AG04449 (cell line): ENCODE results near the gene SDF2L1.

Experiments
- CTCF ChIA-PET: fragments of 350-600 bp; formaldehyde crosslinking; extraction: SDS; loops from one replicate; lab custom pipeline; 2021; ENCODE audit warnings: antibody characterized with exemption; lab: Yijun Ruan, JAX
- POLR2A ChIA-PET: fragments of 400-600, 350-600 bp; formaldehyde crosslinking; extraction: SDS; loops from one replicate; lab custom pipeline; 2020; ENCODE audit warnings: antibody characterized with exemption, inconsistent platforms; lab: Yijun Ruan, JAX
- DNase-seq: peaks from one replicate; pipeline ENCODE4 v3.0.0-alpha.2; 2010; ENCODE audit warnings: low read depth, low spot score
- H3K4me3 ChIP-seq: 2 replicates; pipeline ENCODE4 v1.5.1; 2011; ENCODE audit warnings: low read depth, mild to moderate bottlenecking, control low read depth, low read length
- TF ChIP-seq, protein P1 (sequence below): IDR thresholded peaks from one replicate; pipeline ENCODE4 v1.5.1; 2011; ENCODE audit warnings: mild to moderate bottlenecking, moderate library complexity, low read length, control low read depth, inconsistent platforms; ENCODE audit not compliant: insufficient read depth; ENCODE audit errors: missing control alignments

The SDF2L1 gene

DNA sequence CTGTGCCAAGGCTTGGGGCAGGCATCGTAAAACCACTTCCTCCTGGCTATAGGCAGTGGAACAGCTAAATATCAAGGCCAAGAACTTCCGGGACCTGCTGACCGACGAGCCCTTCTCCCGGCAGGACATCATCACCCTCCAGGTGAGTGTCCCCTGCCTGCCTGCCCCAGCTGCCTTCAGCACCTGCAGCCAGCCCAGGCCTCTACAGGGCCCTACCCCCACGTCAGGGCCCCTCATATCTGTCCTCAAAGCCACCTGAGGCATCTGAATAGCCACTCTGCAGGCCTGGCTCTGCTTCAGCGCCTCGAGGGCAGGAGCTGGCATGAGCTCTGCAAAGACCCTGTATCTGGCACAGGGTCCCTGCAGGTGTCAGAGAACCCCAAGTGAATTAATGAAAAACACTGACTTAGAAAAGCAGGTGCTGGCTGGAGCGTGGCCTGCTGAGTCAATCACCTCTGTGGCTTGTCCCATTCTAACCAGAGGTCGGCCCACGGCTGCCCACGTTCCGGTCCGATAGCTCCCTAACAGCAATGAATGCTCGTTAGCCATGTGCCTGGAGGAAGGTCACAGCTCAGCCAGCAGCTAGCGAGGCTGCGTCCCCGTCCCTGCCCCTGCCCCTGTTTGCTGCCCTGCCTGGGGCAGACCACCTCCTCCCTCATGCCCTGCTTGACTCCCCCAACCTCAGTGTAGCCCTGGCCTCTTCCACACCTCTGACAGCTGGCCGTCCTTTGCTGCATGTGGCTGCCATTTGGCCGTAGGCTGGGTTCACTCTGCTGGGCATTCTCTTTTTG is 40.5 kb downstream of the SDF2L1 start:
- ChIA-PET POLR2A (interaction anchor here (0.6 kb wide), 1 partner anchor 16 kb away, joined by 3 read pairs; no protein-coding TSS in a partner anchor), CTCF (no interaction called here)
- TF ChIP-seq, protein P1, sequence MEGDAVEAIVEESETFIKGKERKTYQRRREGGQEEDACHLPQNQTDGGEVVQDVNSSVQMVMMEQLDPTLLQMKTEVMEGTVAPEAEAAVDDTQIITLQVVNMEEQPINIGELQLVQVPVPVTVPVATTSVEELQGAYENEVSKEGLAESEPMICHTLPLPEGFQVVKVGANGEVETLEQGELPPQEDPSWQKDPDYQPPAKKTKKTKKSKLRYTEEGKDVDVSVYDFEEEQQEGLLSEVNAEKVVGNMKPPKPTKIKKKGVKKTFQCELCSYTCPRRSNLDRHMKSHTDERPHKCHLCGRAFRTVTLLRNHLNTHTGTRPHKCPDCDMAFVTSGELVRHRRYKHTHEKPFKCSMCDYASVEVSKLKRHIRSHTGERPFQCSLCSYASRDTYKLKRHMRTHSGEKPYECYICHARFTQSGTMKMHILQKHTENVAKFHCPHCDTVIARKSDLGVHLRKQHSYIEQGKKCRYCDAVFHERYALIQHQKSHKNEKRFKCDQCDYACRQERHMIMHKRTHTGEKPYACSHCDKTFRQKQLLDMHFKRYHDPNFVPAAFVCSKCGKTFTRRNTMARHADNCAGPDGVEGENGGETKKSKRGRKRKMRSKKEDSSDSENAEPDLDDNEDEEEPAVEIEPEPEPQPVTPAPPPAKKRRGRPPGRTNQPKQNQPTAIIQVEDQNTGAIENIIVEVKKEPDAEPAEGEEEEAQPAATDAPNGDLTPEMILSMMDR: no peak
- DNase-seq: no peak
- H3K4me3 ChIP-seq: no peak overlapping the region

DNA sequence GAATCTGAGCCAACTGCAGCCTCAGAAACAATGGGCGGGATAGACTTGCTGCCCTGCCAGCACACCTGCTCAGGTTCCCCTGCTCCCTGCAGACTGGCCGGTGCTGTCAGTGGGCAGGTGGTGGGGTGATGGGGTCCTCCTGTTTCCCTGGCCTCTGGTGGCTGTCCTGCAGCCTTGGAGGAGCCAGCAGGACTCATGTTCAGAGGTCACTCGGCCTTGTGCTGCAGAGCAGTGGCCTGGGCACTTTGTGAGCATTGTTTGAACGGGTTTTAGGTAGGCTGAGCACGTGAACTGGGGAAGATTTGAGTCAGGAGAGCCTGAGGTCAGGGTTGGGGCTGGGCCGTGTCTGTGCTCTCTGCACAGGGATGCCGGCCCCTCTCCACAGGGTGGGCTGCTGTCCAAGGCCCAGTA is 41.3 kb downstream of the SDF2L1 start:
- ChIA-PET CTCF (no interaction called here), POLR2A (no interaction called here)
- TF ChIP-seq, protein P1: no peak
- no peak for DNase-seq
- H3K4me3 ChIP-seq: no peak overlapping the region

- no peak for DNase-seq
- TF ChIP-seq, protein P1: no peak
- ChIA-PET POLR2A (no interaction called here), CTCF (no interaction called here)
- no peak overlapping the region for H3K4me3 ChIP-seq
Observed at GRCh38 chr22:21684492-21685163, 42.5 kb downstream of the SDF2L1 start.

DNA sequence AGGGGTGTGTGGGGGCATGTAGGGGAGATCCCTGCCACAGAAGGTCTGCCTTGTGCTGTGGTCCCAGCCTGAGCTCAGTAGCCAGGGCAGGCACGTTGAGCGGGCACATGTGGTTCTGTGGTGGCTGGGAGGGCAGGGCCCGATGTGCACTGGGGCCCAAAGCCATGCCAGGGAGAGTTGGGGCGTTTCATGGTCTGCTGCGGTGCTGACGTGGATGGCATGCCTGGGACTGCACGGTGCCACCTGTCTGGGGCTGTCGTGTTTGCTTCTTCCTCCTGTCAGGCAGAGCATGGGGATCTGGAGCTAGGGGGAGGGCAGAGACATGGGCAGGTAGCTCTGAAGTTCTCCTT is 43.0 kb downstream of the SDF2L1 start:
- TF ChIP-seq, protein P1: no peak
- DNase-seq: no peak
- ChIA-PET CTCF (no interaction called here), POLR2A (no interaction called here)
- no peak overlapping the region for H3K4me3 ChIP-seq

GRCh38 chr22:21686193-21686608 is 44.1 kb downstream of the SDF2L1 start:
- DNase-seq: no peak
- CTCF ChIA-PET: no interaction called here
- TF ChIP-seq, protein P1: no peak
- H3K4me3 ChIP-seq: no peak overlapping the region
- POLR2A ChIA-PET: no interaction called here

- DNase-seq: no peak
- TF ChIP-seq, protein P1: no peak
- ChIA-PET POLR2A (no interaction called here), CTCF (no interaction called here)
- H3K4me3 ChIP-seq: no peak overlapping the region
Observed at GRCh38 chr22:21686634-21687393, 44.7 kb downstream of the SDF2L1 start.
